Keratinocyte (primary cell): Measurements from ENCODE around the gene ABCC9. TPM values are rescaled to one million over a fixed set of nuclear protein-coding genes. Genes with fewer than 3 reads are reported as not detected.

ENCODE experiments used
- DNase-seq: peaks from one replicate; pipeline ENCODE4 v3.0.0-alpha.2; 2011; ENCODE audit warnings: low read depth, missing footprints, low spot score
- FAIRE-seq: peaks from 2 replicates; lab custom pipeline; 2011; peaks lifted over from hg19 to GRCh38; lab: Jason Lieb, UNC
- H2AFZ ChIP-seq: 2 replicates; pipeline ENCODE4 v1.6.0; 2012; ENCODE audit warnings: low read length, control low read depth, inconsistent platforms; ENCODE audit not compliant: control insufficient read depth
- H3K27ac ChIP-seq: 2 replicates; pipeline ENCODE4 v1.5.1; 2011; ENCODE audit warnings: low read length; ENCODE audit not compliant: control insufficient read depth, insufficient read depth
- H3K27me3 ChIP-seq: 3 replicates; pipeline ENCODE4 v1.6.0; 2011; ENCODE audit warnings: low read length; ENCODE audit not compliant: control insufficient read depth, insufficient read depth; ENCODE audit errors: extremely low read depth
- H3K36me3 ChIP-seq, 2 experiments: 2 replicates in 1 of 2; 3 replicates in 1 of 2; pipeline ENCODE4 v1.5.1; 2011; ENCODE audit warnings: low read length in 2 of 2, mild to moderate bottlenecking in 1 of 2; ENCODE audit not compliant: control insufficient read depth in 2 of 2, insufficient read depth in 2 of 2; ENCODE audit errors: extremely low read depth in 1 of 2
- H3K4me1 ChIP-seq: 3 replicates; pipeline ENCODE4 v1.5.1; 2011; ENCODE audit warnings: low read length; ENCODE audit not compliant: control insufficient read depth, insufficient read depth; ENCODE audit errors: extremely low read depth
- H3K4me2 ChIP-seq: 3 replicates; pipeline ENCODE4 v1.6.0; 2011; ENCODE audit warnings: low read depth, low read length; ENCODE audit not compliant: control insufficient read depth, insufficient read depth; ENCODE audit errors: extremely low read depth
- H3K4me3 ChIP-seq, 3 experiments: fragments of 200-600 bp in 1 of 3; sonication (generic) in 1 of 3; 2 replicates in 2 of 3; 3 replicates in 1 of 3; pipeline ENCODE4 v1.5.1; 2011 to 2016; ENCODE audit warnings: low read length in 3 of 3, mild to moderate bottlenecking in 3 of 3, control low read depth in 2 of 3, inconsistent platforms in 1 of 3, low read depth in 1 of 3, mixed read lengths in 1 of 3, mixed run types in 1 of 3, moderate library complexity in 1 of 3; ENCODE audit not compliant: control insufficient read depth in 2 of 3, insufficient read depth in 2 of 3; ENCODE audit errors: extremely low read depth in 1 of 3
- H3K79me2 ChIP-seq: 2 replicates; pipeline ENCODE4 v1.6.0; 2012; ENCODE audit warnings: low read length; ENCODE audit not compliant: control insufficient read depth, insufficient read depth
- H3K9ac ChIP-seq: 3 replicates; pipeline ENCODE4 v1.6.0; 2011; ENCODE audit warnings: low read length; ENCODE audit not compliant: control insufficient read depth, insufficient read depth; ENCODE audit errors: extremely low read depth
- H3K9me1 ChIP-seq: 3 replicates; pipeline ENCODE4 v1.6.0; 2011; ENCODE audit warnings: low read length; ENCODE audit not compliant: control insufficient read depth, insufficient read depth; ENCODE audit errors: extremely low read depth
- H3K9me3 ChIP-seq: 2 replicates; pipeline ENCODE4 v1.5.1; 2012; ENCODE audit warnings: low read depth, low read length; ENCODE audit not compliant: control insufficient read depth
- H4K20me1 ChIP-seq: 3 replicates; pipeline ENCODE4 v1.6.0; 2011; ENCODE audit warnings: low read length; ENCODE audit not compliant: control insufficient read depth, insufficient read depth; ENCODE audit errors: extremely low read depth
- CTCF ChIP-seq, 3 experiments: IDR thresholded peaks in 1 of 3; conservative IDR thresholded peaks in 1 of 3; optimal IDR thresholded peaks in 1 of 3; 2 replicates in 2 of 3; 3 replicates in 1 of 3; pipeline versions ENCODE3 to v1.5.1; 2011; ENCODE audit warnings: low read length in 3 of 3, mild to moderate bottlenecking in 3 of 3, moderate library complexity in 2 of 3, control low read depth in 1 of 3, inconsistent platforms in 1 of 3; ENCODE audit not compliant: insufficient read depth in 2 of 3; ENCODE audit errors: extremely low read depth in 1 of 3
- EZH2 ChIP-seq: IDR thresholded peaks from one replicate; pipeline ENCODE4 v1.6.1; 2012; ENCODE audit warnings: inconsistent platforms, mild to moderate bottlenecking, low read length, moderate library complexity
- dilution Hi-C: fragments of 300-500 bp; cut with MboI; formaldehyde crosslinking; loops from one replicate; pipeline ENCODE4 v1.7.0; 2020; ENCODE audit warnings: low sequenced_read_pairs; ENCODE audit not compliant: extremely low pct_ligation_motif_present
- polyA plus RNA-seq, 5 experiments: library from polyadenylated mRNA; depleted of rRNA in 3 of 5; stranded (reverse) in 3 of 5; stranded (forward) in 1 of 5; unstranded in 1 of 5; fragments of >200 nt; gene quantifications; 1 replicate in 1 of 5; 2 replicates in 3 of 5; 3 replicates in 1 of 5; pipeline versions ENCODE4 v1.2.1 to v1.2.3, GENCODE V29; 2011 to 2012; ENCODE audit warnings: missing spikeins in 2 of 5, low read depth in 1 of 5, low replicate concordance in 1 of 5

The ABCC9 gene
- polyA plus RNA-seq, 1 donor (not counting 4 experiments of a cell fraction or from before 2014, with no cell fraction given) = not detected

GRCh38 chr12:21771311-21771710 is 169.9 kb downstream of the ABCC9 start:
- H2AFZ ChIP-seq = no peak overlapping the region
- H3K27me3 ChIP-seq = peaks cover 17% of the 10 kb centered on the region
- no peaks in the 10 kb centered on the region for H3K4me1 ChIP-seq
- no peak overlapping the region for H3K4me3 ChIP-seq
- H3K79me2 ChIP-seq = no peaks in the 10 kb centered on the region
- DNase-seq = no peak
- no peak overlapping the region for H3K4me2 ChIP-seq
- H3K9me3 ChIP-seq = no peaks in the 10 kb centered on the region
- no peaks in the 10 kb centered on the region for H3K9me1 ChIP-seq
- no peak overlapping the region for H3K9ac ChIP-seq
- no peak for FAIRE-seq
- dilution Hi-C loops = no loop called here
- H3K27ac ChIP-seq = no peak overlapping the region
- no peaks in the 10 kb centered on the region for H4K20me1 ChIP-seq
- TF ChIP-seq EZH2 (no peak), CTCF (optimal IDR thresholded peaks at IDR 0.05 in 1 of 3, IDR thresholded peaks at IDR 0.05 in 1 of 3, conservative IDR thresholded peaks at IDR 0.05 in 1 of 3; ENCODE audit: extremely low read depth in 1 of 3, insufficient read depth in 2 of 3, low read length in 3 of 3) (no peak)
- no peaks in the 10 kb centered on the region for H3K36me3 ChIP-seq

GRCh38 chr12:21769307-21769706 is 171.9 kb downstream of the ABCC9 start:
- peaks cover 8% of the 10 kb centered on the region for H3K27me3 ChIP-seq
- H3K4me3 ChIP-seq = no peak overlapping the region
- no peaks in the 10 kb centered on the region for H3K9me1 ChIP-seq
- DNase-seq (no peak), FAIRE-seq (no peak)
- TF ChIP-seq CTCF (optimal IDR thresholded peaks at IDR 0.05 in 1 of 3, IDR thresholded peaks at IDR 0.05 in 1 of 3, conservative IDR thresholded peaks at IDR 0.05 in 1 of 3; ENCODE audit: extremely low read depth in 1 of 3, insufficient read depth in 2 of 3, low read length in 3 of 3) (no peak), EZH2 (no peak)
- H2AFZ ChIP-seq = no peak overlapping the region
- H4K20me1 ChIP-seq = no peaks in the 10 kb centered on the region
- H3K36me3 ChIP-seq = no peaks in the 10 kb centered on the region
- H3K9ac ChIP-seq = no peak overlapping the region
- H3K4me1 ChIP-seq = no peaks in the 10 kb centered on the region
- H3K9me3 ChIP-seq = no peaks in the 10 kb centered on the region
- no peaks in the 10 kb centered on the region for H3K79me2 ChIP-seq
- dilution Hi-C loops = no loop called here
- no peak overlapping the region for H3K27ac ChIP-seq
- no peak overlapping the region for H3K4me2 ChIP-seq
